HG03575 (cell line): ENCODE measurements around the gene KLHL3.
"Not testable (repeated sequence)": the region's sequence is repeated elsewhere in the genome, so short reads cannot be mapped to it uniquely, and the experiment has no call there.

Experiments
- ATAC-seq: cut with Tn5 transposase; IDR thresholded peaks from one replicate; pipeline ENCODE4 v1.9.1; 2021; ENCODE audit not compliant: unreplicated experiment, insufficient number of reproducible peaks, low FRiP score; ENCODE audit errors: extremely low read depth

KLHL3 gene, protein sequence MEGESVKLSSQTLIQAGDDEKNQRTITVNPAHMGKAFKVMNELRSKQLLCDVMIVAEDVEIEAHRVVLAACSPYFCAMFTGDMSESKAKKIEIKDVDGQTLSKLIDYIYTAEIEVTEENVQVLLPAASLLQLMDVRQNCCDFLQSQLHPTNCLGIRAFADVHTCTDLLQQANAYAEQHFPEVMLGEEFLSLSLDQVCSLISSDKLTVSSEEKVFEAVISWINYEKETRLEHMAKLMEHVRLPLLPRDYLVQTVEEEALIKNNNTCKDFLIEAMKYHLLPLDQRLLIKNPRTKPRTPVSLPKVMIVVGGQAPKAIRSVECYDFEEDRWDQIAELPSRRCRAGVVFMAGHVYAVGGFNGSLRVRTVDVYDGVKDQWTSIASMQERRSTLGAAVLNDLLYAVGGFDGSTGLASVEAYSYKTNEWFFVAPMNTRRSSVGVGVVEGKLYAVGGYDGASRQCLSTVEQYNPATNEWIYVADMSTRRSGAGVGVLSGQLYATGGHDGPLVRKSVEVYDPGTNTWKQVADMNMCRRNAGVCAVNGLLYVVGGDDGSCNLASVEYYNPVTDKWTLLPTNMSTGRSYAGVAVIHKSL

DNA sequence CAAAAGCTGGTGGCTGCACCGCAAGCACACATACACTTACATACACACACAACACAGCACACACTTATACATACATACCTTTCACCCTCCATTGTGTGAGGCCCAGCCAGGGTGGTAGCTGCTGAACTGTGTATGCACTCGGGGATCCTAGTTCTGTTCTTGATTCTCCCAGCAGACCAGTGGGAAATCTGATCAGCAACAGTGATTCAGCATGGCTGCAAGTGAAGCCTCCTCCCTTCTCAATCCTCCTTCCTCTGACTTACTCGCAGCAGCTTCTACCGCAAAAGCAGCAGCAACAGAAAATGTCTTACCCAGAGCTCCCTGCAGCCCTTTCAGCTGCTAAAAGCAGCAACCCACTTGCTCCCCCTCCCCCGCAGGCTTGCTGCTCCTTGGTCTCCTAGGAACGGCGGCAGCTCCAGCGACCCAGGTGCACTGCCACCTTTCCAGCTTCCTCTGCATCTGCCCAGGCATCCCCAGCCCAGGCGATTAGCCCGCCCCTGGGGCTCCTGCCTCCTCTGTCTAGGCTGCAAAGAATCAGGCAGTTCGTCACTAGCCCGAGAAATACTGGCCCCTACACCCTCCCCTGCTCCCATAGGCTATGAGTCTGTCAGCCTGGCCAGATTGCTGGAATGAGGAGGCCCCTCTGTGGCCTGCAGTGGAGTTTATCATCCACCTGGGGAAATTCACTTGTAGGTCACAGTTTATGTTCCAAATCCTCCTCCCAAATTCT, at the start of gene KLHL3:
Gene KLHL3 (minus strand): TSS at position 535 of the 730 bp plus-strand sequence. CDS start 443 bp downstream, at position 92.
- ATAC-seq = no peak

DNA sequence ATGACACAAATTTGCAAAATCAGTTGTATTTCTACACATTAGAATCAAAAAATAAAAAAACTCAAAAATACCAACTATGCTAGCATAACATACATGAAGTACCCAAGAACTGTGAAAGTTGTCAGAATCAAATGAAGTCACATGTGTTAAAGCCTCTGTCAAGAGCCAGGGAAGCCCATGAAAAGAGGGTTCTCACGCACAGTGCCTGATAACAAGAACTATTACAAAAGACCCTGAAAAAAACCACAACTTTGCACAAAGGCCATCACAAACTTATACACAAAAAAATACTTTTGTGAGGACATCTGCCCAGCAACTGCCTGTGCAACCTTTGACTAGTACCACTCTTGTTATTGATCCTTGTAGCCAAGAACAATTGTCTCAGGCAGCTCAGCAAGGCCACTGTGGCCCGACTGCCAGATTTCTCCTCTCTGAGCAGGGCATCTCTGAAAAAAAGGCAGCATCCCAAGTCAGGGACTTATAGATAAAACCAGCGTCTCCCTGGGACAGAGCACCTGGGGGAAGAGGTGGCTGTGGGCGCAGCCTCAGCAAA, 47.2 kb upstream of the KLHL3 start:
- no peak for ATAC-seq

DNA sequence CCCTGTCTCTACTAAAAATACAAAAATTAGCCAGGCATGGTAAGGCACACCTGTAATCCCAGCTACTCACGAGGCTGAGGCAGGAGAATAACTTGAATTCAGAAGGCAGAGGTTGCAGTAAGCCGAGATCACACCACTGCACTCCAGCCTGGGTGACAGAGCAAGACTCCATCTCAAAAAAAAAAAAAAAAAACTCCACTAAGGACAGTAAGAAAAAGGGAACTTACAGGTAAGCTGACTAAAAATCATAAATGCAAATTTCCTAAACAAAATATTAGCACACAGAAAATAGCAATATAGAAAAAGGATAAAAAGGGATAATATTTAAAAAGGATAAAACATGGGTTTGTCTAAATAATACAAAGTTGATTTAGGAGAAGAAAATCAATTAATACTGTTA, 46.2 kb upstream of the KLHL3 start:
- no peak for ATAC-seq

DNA sequence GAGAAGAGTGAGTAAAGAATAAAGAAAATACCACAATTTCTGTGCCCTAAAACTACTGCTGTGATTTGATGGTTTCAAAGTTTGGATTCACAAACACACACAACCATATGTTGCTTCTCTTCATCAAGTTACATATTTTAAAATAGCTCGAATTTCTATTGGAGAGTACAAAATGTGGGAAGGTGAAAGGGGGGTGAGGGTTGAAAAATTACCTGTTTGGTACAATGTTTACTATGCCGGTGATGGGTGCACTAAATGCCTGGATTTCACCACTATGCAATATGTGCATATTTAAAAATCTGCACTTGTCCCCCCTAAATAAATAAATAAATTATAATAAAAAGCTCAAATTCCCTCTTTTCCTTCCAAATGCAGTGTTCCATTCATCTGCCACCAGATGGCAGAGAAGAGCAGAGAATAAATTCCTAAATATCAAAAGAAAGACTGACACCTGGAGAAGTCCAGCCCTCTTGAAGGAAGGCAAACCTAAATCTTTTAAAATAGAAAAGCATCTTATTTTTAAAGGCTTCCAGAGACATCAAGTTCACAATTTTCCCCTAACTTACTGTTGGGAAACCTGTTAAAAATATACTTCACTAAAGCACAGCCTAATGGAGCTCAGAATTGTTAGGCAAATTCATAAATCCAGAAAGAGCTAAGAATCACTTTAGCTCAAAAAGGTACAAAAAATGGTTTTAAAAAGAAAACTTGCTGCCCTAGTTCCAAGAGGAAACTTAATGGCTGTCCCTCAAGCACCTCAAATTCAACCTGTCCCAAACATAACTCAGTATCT, 43.1 kb upstream of the KLHL3 start:
- ATAC-seq = no peak

DNA sequence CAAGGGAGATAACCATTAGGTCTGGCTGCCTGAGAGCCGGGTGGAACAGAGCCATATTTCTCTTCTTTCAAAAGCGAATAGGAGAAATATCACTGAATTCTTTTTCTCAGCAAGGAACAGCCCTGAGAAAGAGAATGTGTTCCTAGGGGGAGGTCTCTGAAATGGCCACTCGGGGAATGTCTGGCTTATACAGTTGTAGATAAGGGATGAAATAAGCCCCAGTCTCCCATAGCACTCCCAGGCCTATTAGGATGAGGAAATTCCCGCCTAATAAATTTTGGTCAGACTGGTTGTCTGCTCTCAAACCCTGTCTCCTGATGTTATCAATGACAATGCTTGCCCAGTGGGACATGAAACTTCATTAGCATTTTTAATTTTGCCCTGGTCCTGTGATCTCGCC, 32.0 kb upstream of the KLHL3 start:
- not testable (repeated sequence) for ATAC-seq

DNA sequence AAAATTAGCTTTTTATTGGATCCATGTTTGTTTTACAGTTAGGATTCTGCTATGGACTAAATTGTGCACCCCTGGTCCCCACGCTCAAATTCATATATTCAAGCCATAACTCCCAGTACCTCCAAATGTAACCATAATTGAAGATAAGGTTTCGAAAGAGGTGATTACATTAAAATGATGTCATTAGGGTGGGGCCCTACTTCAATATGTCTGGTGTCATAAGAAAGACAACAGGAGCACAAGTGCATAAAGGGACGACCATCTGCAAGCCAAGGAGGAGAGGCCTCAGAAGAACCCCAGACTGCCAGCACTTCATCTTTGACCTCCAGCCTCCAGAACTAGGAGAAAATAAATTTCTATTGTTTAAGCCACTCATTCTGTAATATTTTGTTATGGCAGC, 25.7 kb upstream of the KLHL3 start:
- ATAC-seq = no peak

DNA sequence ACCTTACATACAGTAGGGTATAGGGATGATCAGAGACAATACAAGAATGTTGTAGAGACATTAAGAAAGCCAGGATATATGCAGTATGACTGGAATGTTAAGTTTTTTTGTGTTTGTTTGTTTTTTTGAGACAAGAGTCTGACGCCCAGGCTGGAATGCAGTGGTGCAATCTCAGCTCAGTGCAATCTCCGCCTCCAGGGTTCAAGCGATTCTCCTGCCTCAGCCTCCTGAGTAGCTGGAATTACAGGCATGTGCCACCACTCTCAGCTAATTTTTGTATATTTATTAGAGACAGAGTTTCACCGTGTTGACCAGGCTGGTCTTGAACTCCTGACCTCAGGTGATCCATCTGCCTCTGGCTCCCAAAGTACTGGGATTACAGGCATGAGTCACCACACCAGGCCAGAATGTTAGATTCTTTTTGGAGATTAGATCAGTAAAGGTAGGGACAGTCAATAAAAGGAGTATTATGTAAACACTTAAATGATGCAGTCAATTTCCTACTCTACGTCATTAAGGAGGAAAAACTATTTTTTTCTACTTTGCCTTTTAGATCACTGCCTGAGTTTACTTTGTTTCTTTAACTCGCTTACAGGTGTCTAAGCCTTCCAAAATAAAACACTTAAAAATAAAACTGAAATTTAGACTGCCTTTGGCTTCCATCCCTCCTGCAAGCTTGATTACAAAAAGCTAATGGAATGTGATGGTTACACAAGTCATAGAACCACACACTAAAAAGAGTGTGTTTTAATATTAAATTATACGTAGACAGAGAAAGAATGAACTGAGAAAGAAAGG, 25.0 kb upstream of the KLHL3 start:
- ATAC-seq = no peak

DNA sequence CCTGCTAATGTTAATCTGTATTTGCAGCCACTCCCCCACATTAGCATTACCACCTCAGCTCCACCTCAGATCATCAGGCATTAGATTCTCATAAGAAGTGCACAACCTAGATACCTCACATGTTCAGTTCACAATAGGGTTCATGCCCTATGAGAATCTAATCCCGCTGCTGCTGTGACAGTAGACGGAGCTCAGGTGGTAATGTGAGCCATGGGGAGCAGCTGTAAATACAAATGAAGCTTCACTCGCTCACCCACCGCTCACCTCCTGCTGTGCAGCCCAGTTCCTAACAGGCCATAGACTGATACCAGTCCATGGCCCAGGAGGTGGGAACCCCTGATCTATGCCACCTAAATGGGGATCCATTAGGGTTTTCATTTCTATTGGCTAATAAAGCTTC, 24.4 kb upstream of the KLHL3 start:
- no peak for ATAC-seq

DNA sequence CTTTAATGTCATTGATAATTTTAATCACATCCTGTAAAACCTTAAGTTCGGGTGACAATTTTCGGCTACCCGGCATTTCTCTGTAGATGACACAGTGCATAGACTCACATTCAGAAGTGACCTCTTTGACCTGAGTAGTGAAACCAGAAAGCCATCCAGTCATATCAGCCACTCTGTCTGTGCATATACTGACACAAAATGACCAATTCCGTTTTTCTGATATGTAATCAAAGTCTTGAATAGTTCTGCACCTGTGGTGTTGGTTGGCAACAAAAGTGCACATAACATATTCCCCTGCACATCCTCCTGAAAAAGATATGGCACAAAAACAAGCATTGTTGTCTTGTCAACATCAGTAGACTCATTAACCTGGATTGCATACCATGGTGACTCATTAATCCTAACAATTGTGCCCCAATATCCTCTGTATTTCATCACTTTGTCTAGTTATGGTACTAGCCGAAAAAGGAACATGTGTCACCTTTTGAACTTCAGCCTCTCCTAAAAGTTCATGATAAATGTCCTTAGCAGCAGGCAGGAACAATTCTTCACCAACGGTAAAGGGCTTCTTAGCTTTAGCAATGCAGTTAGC, 22.9 kb upstream of the KLHL3 start:
- ATAC-seq = no peak

DNA sequence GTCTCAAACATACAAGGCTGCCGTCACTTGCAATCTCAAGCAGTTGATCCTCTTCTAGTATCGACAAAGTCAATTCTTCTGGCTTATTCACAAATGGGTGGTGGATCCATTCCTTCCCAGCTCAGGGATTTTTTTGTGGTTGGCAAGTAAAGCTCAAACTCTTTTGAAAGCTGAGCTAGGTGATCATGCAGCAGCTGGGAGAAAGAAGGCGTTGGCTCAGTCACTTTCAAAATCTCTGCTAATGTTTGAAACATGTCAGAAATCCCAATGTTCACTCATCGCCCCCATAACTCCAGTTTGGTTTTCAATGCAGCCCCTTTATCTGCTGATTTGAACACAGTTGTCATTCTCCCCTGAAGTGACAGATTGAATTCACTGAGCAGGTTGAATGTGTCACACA, 22.2 kb upstream of the KLHL3 start:
- ATAC-seq = no peak

DNA sequence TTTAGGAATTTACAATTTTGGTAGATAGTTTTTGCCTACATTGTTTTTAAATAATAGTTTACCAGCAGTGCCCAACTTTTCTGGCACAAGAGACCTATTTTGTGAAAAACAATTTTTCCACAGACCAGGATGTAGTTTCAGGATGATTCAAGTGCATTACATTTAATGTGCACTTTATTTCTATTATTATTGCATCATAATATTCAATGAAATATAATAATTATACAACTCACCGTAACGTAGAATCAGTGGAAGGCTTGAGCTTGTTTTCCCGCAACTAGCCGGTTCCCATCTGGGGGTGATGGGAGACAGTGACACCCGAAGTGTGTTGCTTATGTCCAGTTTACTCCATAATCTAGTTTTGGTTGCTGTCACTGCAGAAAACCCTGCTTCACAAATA, 21.7 kb upstream of the KLHL3 start:
- ATAC-seq = no peak

DNA sequence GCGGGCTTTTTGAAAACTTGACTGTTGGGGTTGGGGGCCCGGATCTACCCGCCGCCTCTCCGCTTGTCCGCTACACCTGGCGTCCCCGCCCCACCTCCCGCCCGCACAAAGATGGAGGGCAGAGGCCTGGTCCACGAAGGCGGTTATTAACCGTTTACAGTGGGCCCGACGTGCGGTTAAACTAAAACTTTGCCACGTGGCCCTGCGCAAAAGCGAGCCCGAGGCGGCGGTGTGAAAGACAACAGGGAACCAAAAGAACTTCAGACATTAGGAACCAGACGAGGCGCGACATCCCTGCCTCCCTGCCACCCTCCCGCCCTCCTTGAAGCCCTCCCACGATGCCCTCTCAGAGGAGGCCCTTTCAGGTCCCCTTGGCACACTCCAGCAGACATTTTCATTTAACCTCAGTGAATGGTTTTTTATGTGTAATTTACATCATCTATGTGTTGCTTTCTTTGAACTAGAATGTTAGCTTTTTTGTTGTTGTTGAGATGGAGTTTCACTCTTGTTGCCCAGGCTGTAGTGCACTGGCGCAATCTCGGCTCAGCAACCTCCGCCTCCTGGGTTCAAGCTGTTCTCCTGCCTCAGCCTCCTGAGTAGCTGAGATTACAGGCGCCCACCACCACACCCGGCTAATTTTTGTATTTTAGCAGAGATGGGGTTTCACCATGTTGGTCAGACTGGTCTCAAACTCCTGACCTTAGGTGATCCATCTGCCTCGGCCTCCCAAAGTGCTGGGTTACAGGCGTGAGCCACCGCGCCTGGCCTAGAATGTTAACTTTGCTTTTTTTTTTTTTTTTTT, 19.3 kb upstream of the KLHL3 start:
- peak; percentile 2 for ATAC-seq

DNA sequence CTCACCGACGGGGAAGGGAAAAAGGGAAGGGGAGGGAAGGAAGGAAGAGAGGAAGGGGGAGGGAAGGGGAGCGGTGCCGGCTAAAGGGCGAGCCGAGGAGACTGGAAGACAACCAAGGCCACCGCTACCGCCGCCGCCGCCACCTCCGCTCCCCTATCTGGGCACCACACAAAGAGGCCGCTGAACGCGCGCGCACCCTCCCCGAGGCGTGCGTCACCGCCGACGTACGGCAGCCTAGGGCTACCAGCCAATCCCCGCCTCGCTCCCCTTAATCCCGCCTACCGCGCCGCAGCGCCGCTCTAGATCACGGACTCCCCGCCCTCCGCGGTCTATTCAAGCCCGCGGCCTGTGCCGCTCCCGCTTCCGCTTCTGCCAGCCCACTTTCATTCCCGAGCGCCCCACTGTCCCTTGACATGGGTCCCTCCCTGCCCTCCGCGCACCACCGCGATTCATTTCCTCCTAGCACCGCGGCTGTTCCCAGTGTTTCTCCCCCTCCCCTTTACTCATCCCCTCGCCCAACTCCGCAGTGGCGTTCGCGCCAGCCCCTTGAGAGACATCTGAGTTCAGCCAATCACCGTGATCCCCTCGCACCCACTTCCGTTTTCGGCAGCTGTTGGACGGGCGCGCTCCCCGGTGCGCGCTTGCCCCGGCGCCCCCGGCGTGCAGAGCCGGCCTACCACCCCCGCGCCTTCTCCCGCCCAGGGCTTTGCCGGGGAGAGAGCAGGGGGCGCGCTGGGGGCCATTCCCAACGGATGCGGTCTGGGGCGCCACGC, 18.5 kb upstream of the KLHL3 start, which contains the start of gene HNRNPA0:
Gene HNRNPA0 (minus strand): TSS at position 176 of the 773 bp plus-strand sequence. CDS start 297 bp downstream, outside the sequence.
- ATAC-seq = peak; percentile 57

DNA sequence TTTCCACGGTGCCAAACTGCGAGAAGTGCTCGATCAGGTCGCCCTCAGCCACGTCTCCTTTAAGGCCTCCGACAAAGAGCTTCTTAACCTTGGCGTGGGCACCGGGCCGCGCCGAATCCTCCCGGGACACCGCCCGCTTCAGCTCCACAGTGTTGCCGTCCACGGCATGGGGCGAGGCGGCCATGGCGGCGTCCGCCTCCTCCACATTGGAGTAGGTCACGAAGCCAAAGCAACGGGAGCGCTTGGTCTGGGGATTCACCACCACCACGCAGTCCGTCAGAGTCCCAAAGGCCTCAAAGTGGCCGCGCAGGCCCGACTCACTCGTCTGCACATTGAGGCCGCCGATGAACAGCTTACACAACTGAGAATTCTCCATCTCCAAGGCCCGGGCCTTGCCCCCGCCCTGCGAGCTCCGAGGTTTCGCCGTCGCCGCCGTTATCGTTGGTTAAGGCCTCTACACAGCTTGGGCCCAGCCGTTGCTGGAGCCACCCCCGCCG, 17.9 kb upstream of the KLHL3 start:
- ATAC-seq = peak; percentile 11

DNA sequence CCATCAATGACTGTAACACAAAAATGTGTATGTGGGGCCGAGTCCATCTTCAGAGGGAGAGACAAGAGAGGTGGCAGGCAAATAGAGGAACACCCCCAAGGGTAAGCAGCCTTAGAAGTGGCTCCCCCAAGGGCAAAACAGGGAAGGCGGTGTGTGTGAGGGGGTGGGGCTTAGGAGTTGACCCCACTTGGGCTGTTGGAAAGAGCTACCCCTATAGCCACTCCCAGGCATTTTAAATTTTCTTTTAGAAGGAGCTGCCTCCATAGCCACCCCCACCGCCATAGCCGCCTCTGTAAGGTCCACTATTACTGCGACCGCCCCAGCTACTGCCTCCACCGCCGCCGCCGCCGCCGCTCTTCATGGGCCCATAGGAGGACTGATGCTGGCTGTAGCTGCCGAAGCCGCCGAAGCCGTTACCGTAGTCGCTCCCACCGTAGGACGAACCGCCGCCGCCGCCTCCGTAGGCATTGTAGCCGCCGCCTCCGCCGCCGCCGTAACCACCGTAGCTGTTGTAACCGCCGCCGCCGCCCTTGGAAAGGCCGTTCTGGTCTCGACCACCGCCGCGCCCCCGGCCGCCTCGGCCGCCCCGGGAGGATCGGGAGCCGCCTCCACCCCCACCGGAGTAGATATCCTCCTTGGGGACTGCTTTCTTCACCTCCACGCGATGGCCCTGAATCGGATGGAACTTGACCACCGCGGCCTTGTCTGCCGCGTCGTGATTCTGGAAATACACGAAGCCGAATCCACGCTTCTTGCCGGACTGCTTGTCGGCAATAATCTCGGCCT, 17.2 kb upstream of the KLHL3 start:
- no peak for ATAC-seq
